Body of pancreas (tissue), 4 donors: ENCODE data around the gene RNF32. TPM values are rescaled to one million over a fixed set of nuclear protein-coding genes. Genes with fewer than 3 reads are reported as not detected.

ENCODE experiments used
- ATAC-seq: fragments of 150-250 bp; one replicate; pipeline ENCODE4 v1.9.1; 2016
- DNase-seq, 4 donors: peaks; one replicate each; pipeline ENCODE4 v3.0.0-alpha.2; 2019
- H3K27ac ChIP-seq, 4 donors: fragments of 200-600 bp; sonication (generic); 1 replicate in 3 of 4; 2 replicates in 1 of 4; pipeline versions ENCODE4 v1.5.1 to v1.6.1; 2016 to 2019; ENCODE audit warnings: mild to moderate bottlenecking in 1 of 4, mixed read lengths in 1 of 4, moderate library complexity in 1 of 4
- H3K27me3 ChIP-seq, 2 donors: fragments of 200-600 bp; sonication (generic); one replicate each; pipeline ENCODE4 v1.6.0; 2016; ENCODE audit warnings: mild to moderate bottlenecking in 1 of 2
- H3K36me3 ChIP-seq, 2 donors: fragments of 200-600 bp; sonication (generic); replicated peaks in 1 of 2; 2 replicates each; pipeline ENCODE4 v1.5.1; 2016; ENCODE audit warnings: low read depth in 2 of 2; ENCODE audit not compliant: insufficient read depth in 1 of 2
- H3K4me1 ChIP-seq: fragments of 200-600 bp; sonication (generic); one replicate; pipeline ENCODE4 v1.6.0; 2016
- H3K4me3 ChIP-seq, 2 donors: fragments of 200-600 bp; sonication (generic); 1 replicate in 1 of 2; 2 replicates in 1 of 2; pipeline ENCODE4 v1.5.1; 2016 to 2019
- H3K9me3 ChIP-seq, 3 donors: fragments of 200-600 bp; sonication (generic); 1 replicate in 2 of 3; 2 replicates in 1 of 3; pipeline ENCODE4 v1.5.1; 2016
- CTCF ChIP-seq, 7 experiments: fragments of 450-650 bp in 4 of 7; fragments of 200-600 bp in 3 of 7; sonication (generic) in 3 of 7; IDR thresholded peaks; one replicate each; pipeline ENCODE4 v1.5.1; 2016 to 2019; ENCODE audit warnings: antibody characterized with exemption in 7 of 7
- POLR2A ChIP-seq, 3 donors: fragments of 450-650 bp; IDR thresholded peaks; one replicate each; pipeline ENCODE4 v1.6.1; 2016; ENCODE audit warnings: antibody characterized with exemption in 3 of 3, mild to moderate bottlenecking in 2 of 3
- WGBS, 2 donors: methylation state at CpG; one replicate each; pipeline ENCODE4 v1.1.5; 2017; 5-methylcytosine and 5-hydroxymethylcytosine counted together
- intact Hi-C: fragments of 100-400 bp; cut with DNase I; formaldehyde crosslinking; loops from one replicate; pipeline ENCODE4 v1.15.1; 2023
- total RNA-seq, 2 donors: library from RNA; depleted of rRNA; stranded (reverse); fragments of >200 nt; gene quantifications; one replicate each; pipeline ENCODE4 v1.1.0, GENCODE V29; 2016

Gene RNF32
- total RNA-seq, 2 donors from 2014 or later: 0.26 to 0.99 TPM

DNA sequence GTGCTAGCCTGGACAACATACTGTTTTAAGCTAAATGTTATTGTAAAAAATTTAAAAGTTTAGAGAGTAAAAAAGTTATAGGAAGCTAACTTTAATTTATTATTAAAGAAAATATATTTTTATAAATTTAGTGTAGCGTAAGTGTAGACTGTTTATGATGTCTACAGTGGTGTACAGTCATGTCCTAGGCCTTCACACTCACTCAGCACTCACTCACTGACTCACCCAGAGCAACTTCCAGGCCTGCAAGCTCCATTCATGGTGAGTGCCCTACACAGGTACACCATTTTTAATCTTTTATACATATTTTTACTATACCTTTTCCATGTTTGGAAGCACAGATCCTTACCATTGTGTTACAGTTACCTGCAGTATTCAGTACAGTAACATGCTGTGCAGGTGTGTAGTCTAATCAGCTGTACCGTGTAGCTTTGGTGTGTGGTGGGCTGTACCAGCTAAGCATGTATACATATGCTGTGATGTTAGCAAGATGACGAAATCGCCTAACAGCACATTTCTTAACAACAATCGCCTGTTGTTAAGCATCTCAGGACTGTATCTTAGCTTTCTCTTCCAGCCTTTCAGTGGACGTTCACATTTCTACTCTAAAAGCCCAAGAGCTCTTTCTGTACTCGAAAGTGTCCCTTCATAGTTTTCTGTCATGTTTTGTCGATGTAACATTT is 12.5 kb downstream of the RNF32 start:
- H3K9me3 ChIP-seq: no peaks in the 10 kb centered on the region
- no peaks in the 10 kb centered on the region for H3K36me3 ChIP-seq
- intact Hi-C loops: no loop called here
- no peaks in the 10 kb centered on the region for H3K27me3 ChIP-seq
- no peak overlapping the region for H3K27ac ChIP-seq
- 79 to 82% methylated on average over 8 of the region's 8 CpGs for WGBS, 2 donors
- ATAC-seq: no peak
- no peak overlapping the region for H3K4me3 ChIP-seq
- H3K4me1 ChIP-seq: no peaks in the 10 kb centered on the region
- DNase-seq: no peak
- no peak for TF ChIP-seq CTCF (IDR thresholded peaks at IDR 0.05)
- no peak for TF ChIP-seq POLR2A (IDR thresholded peaks at IDR 0.05)

DNA sequence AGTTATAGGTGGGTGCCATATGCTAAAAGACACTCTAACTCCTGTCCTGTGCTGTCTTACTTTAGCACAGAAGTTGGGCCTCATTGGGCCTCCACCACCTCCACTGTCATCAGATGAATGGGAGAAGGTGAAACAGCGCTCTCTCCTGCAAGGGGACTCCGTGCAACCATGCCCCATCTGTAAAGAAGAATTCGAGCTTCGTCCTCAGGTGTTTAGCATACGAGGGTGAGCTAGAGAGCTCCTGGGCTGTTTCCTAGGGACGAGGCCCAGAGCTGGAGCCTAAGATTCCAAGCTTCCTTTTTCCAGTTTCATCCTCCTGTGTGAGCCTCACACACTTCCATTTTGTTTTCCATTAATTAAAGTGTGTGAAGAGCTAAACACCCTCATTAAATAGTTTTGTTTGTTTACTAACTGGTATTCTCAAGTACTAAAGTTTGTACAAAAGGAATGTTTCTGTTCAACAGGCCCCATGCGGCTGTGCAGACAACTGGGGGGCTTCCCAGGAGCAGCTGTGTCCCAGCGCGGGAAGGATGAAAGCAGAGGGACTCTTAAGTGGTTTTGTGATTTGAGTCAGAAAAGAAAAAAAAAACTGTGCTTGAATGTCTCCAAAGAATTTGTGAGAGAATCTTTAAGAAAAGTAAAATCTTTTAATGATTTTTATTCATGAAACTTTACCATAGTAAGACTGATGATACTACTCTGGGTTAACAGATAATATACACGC is 14.1 kb downstream of the RNF32 start:
- Histone ChIP-seq H3K4me3 (no peak overlapping the region), H3K4me1 (no peaks in the 10 kb centered on the region), H3K9me3 (no peaks in the 10 kb centered on the region), H3K36me3 (no peaks in the 10 kb centered on the region), H3K27ac (no peak overlapping the region), H3K27me3 (no peaks in the 10 kb centered on the region)
- TF ChIP-seq CTCF (IDR thresholded peaks at IDR 0.05): no peak
- TF ChIP-seq POLR2A (IDR thresholded peaks at IDR 0.05): no peak
- intact Hi-C loops: no loop called here
- ATAC-seq: no peak
- WGBS, 2 donors: 85 to 88% methylated on average over 10 of the region's 10 CpGs
- DNase-seq: no peak

- DNase-seq: no peak
- WGBS, 2 donors: 85 to 90% methylated on average over 6 of the region's 6 CpGs
- no peaks in the 10 kb centered on the region for H3K27me3 ChIP-seq
- H3K4me3 ChIP-seq: no peak overlapping the region
- H3K27ac ChIP-seq: no peak overlapping the region
- H3K36me3 ChIP-seq: no peaks in the 10 kb centered on the region
- H3K9me3 ChIP-seq: no peaks in the 10 kb centered on the region
- intact Hi-C loops: no loop called here
- TF ChIP-seq POLR2A (IDR thresholded peaks at IDR 0.05) (no peak), CTCF (IDR thresholded peaks at IDR 0.05) (no peak)
- no peak for ATAC-seq
- no peaks in the 10 kb centered on the region for H3K4me1 ChIP-seq
Observed at GRCh38 chr7:156655251-156655650, 14.7 kb downstream of the RNF32 start.

GRCh38 chr7:156655983-156656382 is 15.4 kb downstream of the RNF32 start:
- no peak overlapping the region for H3K27ac ChIP-seq
- intact Hi-C loops: no loop called here
- H3K27me3 ChIP-seq: no peaks in the 10 kb centered on the region
- TF ChIP-seq POLR2A (IDR thresholded peaks at IDR 0.05) (no peak), CTCF (IDR thresholded peaks at IDR 0.05) (no peak)
- no peaks in the 10 kb centered on the region for H3K4me1 ChIP-seq
- H3K36me3 ChIP-seq: no peaks in the 10 kb centered on the region
- ATAC-seq (no peak), DNase-seq (no peak)
- WGBS, 2 donors: 44 to 49% methylated on average over 4 of the region's 4 CpGs
- no peaks in the 10 kb centered on the region for H3K9me3 ChIP-seq
- no peak overlapping the region for H3K4me3 ChIP-seq
